Tibial artery (tissue), 4 donors: ENCODE data around the gene CHRNB2.

Experiments used
- DNase-seq, 2 donors: peaks; one replicate each; pipeline ENCODE4 v3.0.0-alpha.2; 2019
- H3K27ac ChIP-seq, 2 donors: fragments of 200-600 bp; sonication (generic) in 1 of 2; 1 replicate in 1 of 2; 2 replicates in 1 of 2; pipeline ENCODE4 v1.5.1; 2018 to 2019; ENCODE audit warnings: mild to moderate bottlenecking in 1 of 2
- H3K27me3 ChIP-seq, 2 donors: fragments of 200-600 bp; sonication (generic) in 1 of 2; one replicate each; pipeline versions ENCODE4 v1.5.1 to v1.6.0; 2016 to 2019
- H3K36me3 ChIP-seq, 3 donors: fragments of 200-600 bp; sonication (generic) in 2 of 3; one replicate each; pipeline ENCODE4 v1.5.1; 2016 to 2019; ENCODE audit warnings: mild to moderate bottlenecking in 2 of 3
- H3K4me1 ChIP-seq, 4 donors: fragments of 200-600 bp; sonication (generic) in 2 of 4; 1 replicate in 3 of 4; 2 replicates in 1 of 4; pipeline ENCODE4 v1.5.1; 2016 to 2019
- H3K4me3 ChIP-seq, 2 donors: fragments of 200-600 bp; sonication (generic) in 1 of 2; 1 replicate in 1 of 2; 2 replicates in 1 of 2; pipeline ENCODE4 v1.5.1; 2018 to 2019; ENCODE audit warnings: mild to moderate bottlenecking in 2 of 2
- H3K9me3 ChIP-seq, 3 donors: fragments of 200-600 bp; sonication (generic) in 1 of 3; one replicate each; pipeline ENCODE4 v1.5.1; 2016 to 2019
- intact Hi-C: fragments of 100-400 bp; cut with DNase I; formaldehyde crosslinking; loops from one replicate; pipeline ENCODE4 v1.15.0; 2023; ENCODE audit warnings: low total_unique reads
- TF ChIP-seq, protein P1 (sequence below), 2 experiments: fragments of 200-600 bp in 1 of 2; fragments of 450-650 bp in 1 of 2; IDR thresholded peaks; one replicate each; pipeline ENCODE4 v1.5.1; 2017 to 2019; ENCODE audit warnings: antibody characterized with exemption in 2 of 2, mild to moderate bottlenecking in 1 of 2, moderate library complexity in 1 of 2

CHRNB2 gene

DNA sequence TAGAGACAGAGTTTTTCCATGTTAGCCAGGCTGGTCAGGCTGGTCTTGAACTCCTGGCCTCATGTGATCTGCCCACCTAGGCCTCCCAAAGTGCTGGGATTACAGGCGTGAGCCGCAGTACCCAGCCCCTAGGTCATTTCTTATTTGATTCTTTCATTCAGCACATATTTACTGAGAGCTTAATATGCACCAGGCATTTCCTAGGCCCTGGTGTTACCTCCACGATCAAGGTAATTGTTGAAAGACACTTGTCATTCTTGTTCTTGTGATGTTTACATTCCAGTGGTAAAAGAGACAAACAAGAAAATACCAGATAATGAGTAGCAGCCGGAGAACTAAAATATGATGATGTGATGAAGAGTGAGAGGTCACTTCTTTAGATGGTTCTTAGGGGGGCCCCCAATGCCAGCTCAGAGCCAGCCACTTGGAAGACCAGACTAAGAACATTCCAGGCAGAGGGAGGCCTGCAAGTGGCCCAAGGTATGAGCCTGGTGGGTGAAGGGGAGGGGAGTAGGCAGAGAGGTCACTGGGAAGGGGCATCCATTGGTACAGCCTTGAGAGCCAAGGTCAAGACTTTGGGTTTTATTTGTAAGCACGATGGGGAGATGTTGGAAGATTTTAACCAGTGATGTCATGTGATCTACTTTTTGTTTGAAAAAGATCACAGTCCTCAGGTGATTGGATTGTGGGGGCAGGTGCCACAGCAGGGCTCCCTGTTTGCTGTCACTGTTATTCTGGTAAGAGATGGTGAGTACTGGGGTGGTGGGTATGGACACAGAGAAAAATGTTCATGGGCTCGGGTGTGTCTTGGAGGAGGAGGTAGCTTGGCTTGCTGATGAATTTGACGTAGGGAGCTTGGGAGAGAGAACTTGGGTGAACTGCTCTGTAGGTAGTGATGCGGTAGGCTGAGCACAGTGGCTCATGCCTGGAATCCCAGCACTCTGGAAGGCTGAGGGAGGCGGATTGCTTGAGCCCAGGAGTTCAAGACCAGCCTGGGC lies 27.8 kb upstream of the CHRNB2 start:
- no peaks in the 10 kb centered on the region for H3K4me1 ChIP-seq
- H3K27me3 ChIP-seq = peaks cover 0 to 41% of the 10 kb centered on the region in 2 donors
- H3K27ac ChIP-seq = no peak overlapping the region
- intact Hi-C loops = loop anchor here (5.0 kb wide), 1 partner anchor 47 kb away; no protein-coding TSS in a partner anchor
- TF ChIP-seq, protein P1, sequence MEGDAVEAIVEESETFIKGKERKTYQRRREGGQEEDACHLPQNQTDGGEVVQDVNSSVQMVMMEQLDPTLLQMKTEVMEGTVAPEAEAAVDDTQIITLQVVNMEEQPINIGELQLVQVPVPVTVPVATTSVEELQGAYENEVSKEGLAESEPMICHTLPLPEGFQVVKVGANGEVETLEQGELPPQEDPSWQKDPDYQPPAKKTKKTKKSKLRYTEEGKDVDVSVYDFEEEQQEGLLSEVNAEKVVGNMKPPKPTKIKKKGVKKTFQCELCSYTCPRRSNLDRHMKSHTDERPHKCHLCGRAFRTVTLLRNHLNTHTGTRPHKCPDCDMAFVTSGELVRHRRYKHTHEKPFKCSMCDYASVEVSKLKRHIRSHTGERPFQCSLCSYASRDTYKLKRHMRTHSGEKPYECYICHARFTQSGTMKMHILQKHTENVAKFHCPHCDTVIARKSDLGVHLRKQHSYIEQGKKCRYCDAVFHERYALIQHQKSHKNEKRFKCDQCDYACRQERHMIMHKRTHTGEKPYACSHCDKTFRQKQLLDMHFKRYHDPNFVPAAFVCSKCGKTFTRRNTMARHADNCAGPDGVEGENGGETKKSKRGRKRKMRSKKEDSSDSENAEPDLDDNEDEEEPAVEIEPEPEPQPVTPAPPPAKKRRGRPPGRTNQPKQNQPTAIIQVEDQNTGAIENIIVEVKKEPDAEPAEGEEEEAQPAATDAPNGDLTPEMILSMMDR (IDR thresholded peaks at IDR 0.05) = no peak
- H3K9me3 ChIP-seq = no peaks in the 10 kb centered on the region
- no peak overlapping the region for H3K4me3 ChIP-seq
- no peak for DNase-seq
- H3K36me3 ChIP-seq = no peaks in the 10 kb centered on the region

DNA sequence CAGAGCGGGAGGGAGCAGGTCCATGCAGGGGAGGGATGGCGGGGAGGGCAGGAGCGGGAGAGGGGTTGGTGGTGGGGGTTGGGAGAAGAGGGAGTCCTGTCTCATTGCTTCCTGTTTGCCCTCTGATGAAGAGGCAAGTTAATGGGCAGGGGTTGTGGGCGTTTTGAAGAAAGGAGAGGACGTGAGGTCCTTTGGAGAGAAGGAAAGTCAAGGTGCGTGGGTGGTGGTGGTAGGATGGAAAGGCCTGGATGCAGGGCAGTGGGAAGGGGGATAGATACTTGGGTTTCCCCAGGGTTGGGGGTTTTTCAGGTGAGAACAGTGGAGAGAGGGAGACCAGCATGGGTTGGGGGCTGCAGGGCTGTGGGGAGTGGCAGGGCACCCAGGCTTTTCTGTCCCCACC lies 26.3 kb upstream of the CHRNB2 start:
- no peaks in the 10 kb centered on the region for H3K36me3 ChIP-seq
- TF ChIP-seq, protein P1 (IDR thresholded peaks at IDR 0.05) = no peak
- peaks cover 0 to 41% of the 10 kb centered on the region in 2 donors for H3K27me3 ChIP-seq
- DNase-seq = no peak
- no peak overlapping the region for H3K4me3 ChIP-seq
- no peaks in the 10 kb centered on the region for H3K9me3 ChIP-seq
- H3K4me1 ChIP-seq = no peaks in the 10 kb centered on the region
- intact Hi-C loops = loop anchor here (5.0 kb wide), 1 partner anchor 49 kb away; no protein-coding TSS in a partner anchor
- no peak overlapping the region for H3K27ac ChIP-seq

DNA sequence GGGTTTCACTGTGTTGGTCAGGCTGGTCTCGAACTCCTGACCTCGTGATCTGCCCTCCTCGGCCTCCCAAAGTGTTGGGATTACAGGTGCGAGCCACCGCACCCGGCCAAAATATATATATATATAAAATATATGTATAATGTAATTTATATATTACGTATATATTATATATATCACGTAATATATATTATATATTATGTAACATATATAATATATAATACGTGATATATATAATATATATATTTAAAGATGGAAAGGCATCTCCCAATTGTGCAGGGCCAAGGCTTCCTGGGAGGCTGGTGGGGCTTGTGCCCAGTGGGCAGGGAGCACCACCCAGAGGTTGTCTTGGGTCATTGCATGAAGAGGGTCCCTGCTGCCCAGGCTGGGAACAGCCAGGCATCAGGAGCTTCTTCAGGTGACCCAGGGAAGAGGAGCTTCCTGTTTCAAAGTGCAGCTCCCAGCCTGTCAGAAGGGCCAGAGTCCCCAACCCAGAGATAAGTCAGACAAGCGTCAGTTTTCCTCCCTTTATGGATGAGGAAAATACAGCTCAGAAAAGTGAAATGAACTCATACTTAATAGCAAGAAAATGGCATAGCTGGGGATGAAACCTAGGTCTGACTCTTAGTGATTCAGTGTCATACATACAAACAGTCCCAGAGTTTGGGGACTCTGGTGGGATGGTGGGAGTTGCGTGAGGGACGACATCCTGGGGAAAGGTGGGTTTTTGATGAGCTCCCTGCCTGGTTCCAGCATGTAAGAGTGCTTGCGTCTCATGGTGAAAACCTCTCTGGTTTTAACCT lies 21.1 kb upstream of the CHRNB2 start:
- H3K4me3 ChIP-seq = no peak overlapping the region
- H3K36me3 ChIP-seq = peaks cover 25 to 29% (median 26%) of the 10 kb centered on the region in 3 donors
- intact Hi-C loops = loop anchor here (5.0 kb wide), 1 partner anchor 64 kb away; no protein-coding TSS in a partner anchor
- H3K27me3 ChIP-seq = peaks cover 0 to 21% of the 10 kb centered on the region in 2 donors
- H3K27ac ChIP-seq = no peak overlapping the region
- no peaks in the 10 kb centered on the region for H3K9me3 ChIP-seq
- peak in 1 of 2 donors; percentile 34 for DNase-seq
- TF ChIP-seq, protein P1 (IDR thresholded peaks at IDR 0.05) = peak; percentile 61 to 67
- H3K4me1 ChIP-seq = no peaks in the 10 kb centered on the region

DNA sequence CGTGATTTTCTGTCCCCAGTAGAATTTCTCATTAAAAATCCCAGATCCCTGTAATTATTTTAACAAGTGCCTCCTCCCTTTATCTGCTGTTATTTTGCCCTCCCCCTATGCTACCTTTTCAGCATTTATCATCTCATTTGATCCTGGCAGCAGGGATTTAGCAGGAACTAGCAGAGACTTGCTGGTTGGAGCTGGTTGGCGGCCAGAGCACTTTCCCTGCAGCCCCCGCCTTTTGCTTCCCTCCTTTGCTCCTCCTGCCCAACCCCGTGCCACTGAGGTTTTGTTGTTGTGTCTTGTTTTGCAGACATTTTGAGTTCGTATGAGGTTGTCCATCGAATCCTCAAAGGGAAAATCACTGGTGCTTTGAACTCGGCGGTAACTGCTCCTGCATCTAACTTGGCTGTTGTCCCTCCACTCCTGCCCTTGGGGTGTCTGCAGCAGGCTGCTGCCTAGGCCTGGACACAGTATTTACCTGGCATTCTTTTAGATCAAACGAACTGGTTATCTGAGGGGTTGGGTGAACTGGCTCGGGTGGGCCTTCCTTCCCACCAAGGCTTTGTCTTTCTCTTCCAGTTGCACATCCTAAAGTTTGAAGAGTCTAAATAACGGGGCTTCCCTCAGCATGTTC lies 20.4 kb upstream of the CHRNB2 start:
- no peak for DNase-seq
- TF ChIP-seq, protein P1 (IDR thresholded peaks at IDR 0.05) = no peak
- intact Hi-C loops = loop anchor here (5.0 kb wide), 1 partner anchor 65 kb away; no protein-coding TSS in a partner anchor
- H3K27me3 ChIP-seq = peaks cover 0 to 19% of the 10 kb centered on the region in 2 donors
- no peak overlapping the region for H3K27ac ChIP-seq
- H3K4me3 ChIP-seq = no peak overlapping the region
- no peaks in the 10 kb centered on the region for H3K4me1 ChIP-seq
- peaks cover 33 to 36% (median 33%) of the 10 kb centered on the region in 3 donors for H3K36me3 ChIP-seq
- no peaks in the 10 kb centered on the region for H3K9me3 ChIP-seq

DNA sequence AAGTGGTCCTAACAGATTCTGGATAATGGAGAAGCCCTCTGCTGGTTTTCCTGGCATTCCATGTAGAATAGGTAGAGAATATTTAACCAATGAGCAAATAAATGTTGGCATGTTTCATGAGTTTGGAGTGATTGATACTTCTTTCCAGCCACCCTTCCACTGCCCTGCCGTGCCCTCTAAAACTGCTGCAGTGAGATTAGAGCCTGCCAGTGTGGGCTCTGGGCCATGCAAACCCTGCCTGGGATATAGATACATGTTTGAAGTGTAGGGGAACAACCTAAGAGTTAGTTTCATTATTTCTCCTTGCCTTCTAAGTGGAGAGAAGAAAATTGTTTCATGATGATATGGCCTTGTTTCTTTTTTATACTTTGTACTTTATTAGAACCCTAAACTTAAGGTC lies 19.6 kb upstream of the CHRNB2 start:
- Histone ChIP-seq H3K4me3 (no peak overlapping the region), H3K27me3 (peaks cover 0 to 13% of the 10 kb centered on the region in 2 donors), H3K4me1 (no peaks in the 10 kb centered on the region), H3K36me3 (peaks cover 41 to 45% (median 41%) of the 10 kb centered on the region in 3 donors), H3K9me3 (no peaks in the 10 kb centered on the region), H3K27ac (no peak overlapping the region)
- DNase-seq = no peak
- intact Hi-C loops = loop anchor here (5.0 kb wide), 1 partner anchor 66 kb away; no protein-coding TSS in a partner anchor
- TF ChIP-seq, protein P1 (IDR thresholded peaks at IDR 0.05) = no peak
